GM15510 (cell line): ENCODE results near the gene PDE4B.
A peak's percentile ranks its signal among the peaks of the same experiment; 100 is the strongest.

Source experiments
- POLR2A ChIP-seq: IDR thresholded peaks from 3 replicates; pipeline ENCODE4 v1.6.1; 2011; ENCODE audit warnings: borderline replicate concordance; ENCODE audit not compliant: insufficient read length; ENCODE audit errors: extremely low read depth

Gene PDE4B

DNA sequence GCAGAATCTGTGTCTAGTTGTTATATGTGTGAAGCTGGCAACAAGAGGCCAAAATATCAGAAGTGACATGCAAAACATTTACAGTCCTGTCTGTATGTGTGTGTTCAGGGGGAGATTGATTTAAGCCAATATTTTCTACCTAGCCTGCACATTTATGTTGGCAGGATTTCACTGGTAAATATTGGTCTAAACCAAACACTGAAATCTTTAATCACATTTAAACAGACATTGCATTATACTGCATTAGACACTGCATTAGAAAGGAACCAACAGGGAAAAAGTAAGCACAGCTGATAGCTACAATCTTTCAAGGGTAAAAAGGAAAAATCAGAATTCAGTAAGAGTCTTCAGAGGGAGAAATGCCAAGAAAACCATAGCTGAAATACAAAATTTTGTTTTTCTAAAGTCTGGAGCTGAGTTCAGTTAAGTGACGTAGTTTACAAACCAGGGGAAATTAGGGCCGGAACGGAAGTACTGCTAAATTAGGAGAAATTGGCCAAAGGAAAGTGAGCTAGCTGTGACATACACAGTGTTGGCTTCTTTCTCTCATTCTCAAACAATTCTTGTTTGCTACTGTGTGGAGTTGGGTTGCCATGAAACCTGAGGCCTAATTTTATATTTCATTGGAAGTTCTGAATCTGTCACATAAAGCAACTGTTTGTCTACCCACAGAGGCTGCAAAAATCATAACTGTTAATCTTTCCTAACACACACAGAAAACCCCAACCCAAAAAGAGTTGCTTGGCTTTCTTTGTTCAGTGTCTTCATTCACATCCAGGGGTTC is 524.0 kb downstream of the PDE4B start:
- TF ChIP-seq POLR2A: no peak

DNA sequence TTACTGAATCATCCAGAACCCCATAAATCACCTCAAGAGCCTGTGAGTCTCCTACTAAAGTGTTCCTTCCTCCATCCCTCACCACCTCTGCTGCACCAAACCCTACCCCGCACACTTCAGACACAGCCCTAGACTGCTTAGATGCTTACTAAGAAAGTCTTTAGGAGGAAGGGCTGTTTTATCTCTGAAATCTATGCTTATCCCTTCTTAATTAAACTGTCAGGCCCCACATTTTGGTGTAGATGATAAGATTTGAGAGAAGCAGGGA is 524.5 kb downstream of the PDE4B start:
- no peak for TF ChIP-seq POLR2A

DNA sequence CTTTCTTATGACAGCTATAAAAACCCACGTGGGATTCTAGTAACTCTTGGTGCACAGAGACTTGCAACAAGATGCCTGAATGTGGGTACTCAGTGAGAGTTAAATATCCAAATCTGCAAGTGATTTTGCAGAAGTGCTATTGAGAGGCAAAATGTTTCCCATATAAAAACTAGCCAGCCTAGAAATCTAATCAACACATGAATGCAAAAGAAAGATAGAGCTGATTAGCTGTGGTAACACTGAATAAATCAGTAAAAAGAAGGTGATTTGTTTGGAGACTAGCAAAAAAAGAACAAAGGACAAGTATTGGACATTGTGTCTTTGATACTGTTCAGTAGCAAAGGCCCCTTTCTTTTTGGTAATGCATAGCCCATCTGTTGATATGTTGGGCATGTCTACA is 527.5 kb downstream of the PDE4B start:
- no peak for TF ChIP-seq POLR2A

GRCh38 chr1:66323958-66324625 is 531.4 kb downstream of the PDE4B start:
- TF ChIP-seq POLR2A: no peak

GRCh38 chr1:66325594-66326380 is 533.1 kb downstream of the PDE4B start:
- no peak for TF ChIP-seq POLR2A

GRCh38 chr1:66326867-66327266 is 534.2 kb downstream of the PDE4B start:
- no peak for TF ChIP-seq POLR2A

DNA sequence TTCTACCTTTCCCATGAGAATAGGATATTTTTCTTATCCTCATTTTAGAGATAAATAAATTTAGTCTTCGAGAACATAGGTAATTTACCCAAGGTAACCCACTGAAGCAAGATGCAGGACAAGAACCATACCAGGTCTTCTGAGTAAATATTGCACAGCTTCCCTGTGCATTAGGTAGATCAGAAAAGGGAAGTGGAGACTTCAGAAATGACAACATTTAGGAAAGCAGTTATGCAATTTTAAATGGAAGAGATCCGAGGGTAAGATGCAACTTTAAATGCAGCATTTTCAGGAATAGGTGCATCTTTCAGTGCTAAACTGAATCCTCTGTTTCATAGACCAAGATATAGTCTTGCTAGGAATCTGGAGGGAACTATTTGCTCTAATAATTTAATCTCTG is 534.9 kb downstream of the PDE4B start:
- no peak for TF ChIP-seq POLR2A

GRCh38 chr1:66328896-66329295 is 536.2 kb downstream of the PDE4B start:
- TF ChIP-seq POLR2A: no peak

GRCh38 chr1:66330722-66331141 is 538.0 kb downstream of the PDE4B start:
- TF ChIP-seq POLR2A: no peak

DNA sequence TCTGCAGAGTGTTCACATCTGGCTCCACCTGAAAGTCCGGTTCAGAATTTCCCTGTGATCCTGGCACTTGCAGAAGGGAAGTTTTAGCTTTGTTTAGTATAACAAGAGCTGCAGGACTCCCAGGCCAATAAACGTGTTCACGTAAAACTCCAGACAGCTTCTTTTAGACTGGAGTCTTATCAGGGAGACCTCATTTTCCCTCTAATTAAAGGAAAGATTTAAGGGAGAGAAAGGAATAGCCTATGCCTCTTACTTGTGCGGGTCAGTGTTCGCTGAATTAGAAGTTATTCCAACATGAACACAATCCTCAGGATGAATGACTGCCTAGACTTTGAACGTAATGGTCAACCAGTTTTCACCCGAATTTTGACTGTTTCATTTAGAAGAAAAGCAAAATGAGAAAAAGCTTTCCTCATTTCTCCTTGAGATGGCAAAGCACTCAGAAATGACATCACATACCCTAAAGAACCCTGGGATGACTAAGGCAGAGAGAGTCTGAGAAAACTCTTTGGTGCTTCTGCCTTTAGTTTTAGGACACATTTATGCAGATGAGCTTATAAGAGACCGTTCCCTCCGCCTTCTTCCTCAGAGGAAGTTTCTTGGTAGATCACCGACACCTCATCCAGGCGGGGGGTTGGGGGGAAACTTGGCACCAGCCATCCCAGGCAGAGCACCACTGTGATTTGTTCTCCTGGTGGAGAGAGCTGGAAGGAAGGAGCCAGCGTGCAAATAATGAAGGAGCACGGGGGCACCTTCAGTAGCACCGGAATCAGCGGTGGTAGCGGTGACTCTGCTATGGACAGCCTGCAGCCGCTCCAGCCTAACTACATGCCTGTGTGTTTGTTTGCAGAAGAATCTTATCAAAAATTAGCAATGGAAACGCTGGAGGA is 539.2 kb downstream of the PDE4B start:
- TF ChIP-seq POLR2A: peak; percentile 41

DNA sequence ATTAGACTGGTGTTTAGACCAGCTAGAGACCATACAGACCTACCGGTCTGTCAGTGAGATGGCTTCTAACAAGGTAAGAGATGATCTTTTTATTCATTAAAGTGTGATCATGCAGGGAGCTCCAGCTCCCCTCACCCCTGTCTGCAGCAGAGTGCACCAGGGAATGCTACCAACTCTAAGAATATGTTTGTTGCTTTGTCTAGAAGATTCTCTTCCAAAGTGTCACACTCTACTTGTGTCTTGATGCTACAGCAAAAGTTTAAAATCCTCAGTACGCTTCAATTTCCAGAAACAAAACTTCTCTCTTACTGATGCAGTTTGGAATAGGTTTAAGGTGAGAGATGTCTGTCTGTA is 539.8 kb downstream of the PDE4B start:
- no peak for TF ChIP-seq POLR2A

- TF ChIP-seq POLR2A: peak; percentile 19
Observed at GRCh38 chr1:66333466-66334199, 540.9 kb downstream of the PDE4B start.

DNA sequence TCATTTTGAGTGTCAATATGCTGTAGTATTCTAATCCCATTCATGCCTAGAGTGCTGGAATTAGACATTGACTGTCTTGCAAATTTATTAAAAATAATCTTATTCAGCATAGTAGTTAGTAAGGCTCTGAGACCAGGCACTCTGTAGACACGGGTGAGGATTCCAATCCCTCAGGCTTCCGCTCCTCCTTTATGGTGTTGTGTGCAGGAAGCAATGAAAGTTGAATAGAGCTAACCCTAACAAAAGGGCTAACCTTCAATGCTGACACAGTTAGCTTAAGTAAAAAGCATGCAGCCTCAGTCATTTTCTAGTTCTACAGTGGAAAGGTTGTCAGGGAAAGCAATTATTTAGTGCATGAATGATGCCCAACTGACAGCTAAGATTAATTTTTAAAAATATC is 541.6 kb downstream of the PDE4B start:
- TF ChIP-seq POLR2A: no peak

- no peak for TF ChIP-seq POLR2A
Observed at GRCh38 chr1:66335125-66335524, 542.4 kb downstream of the PDE4B start.
